HCT116 (cell line): ENCODE measurements around the gene NR2F2.

Experiments used
- ATF3 ChIP-seq: IDR thresholded peaks from 2 replicates; pipeline ENCODE4 v1.6.1; 2012
- CTCF ChIP-seq, 3 experiments: fragments of 200-600 bp in 1 of 3; sonication (generic) in 1 of 3; IDR thresholded peaks in 2 of 3; conservative IDR thresholded peaks in 1 of 3; 2 replicates each; pipeline ENCODE4 v1.5.1; 2012 to 2017; ENCODE audit warnings: low read depth in 2 of 3, low read length in 2 of 3, antibody characterized with exemption in 1 of 3, borderline replicate concordance in 1 of 3, control low read depth in 1 of 3, mild to moderate bottlenecking in 1 of 3, mixed read lengths in 1 of 3, mixed run types in 1 of 3, moderate library complexity in 1 of 3; ENCODE audit not compliant: insufficient read depth in 1 of 3
- POLR2AphosphoS5 ChIP-seq: IDR thresholded peaks from 2 replicates; pipeline ENCODE4 v1.6.1; 2011; ENCODE audit warnings: mild to moderate bottlenecking, low read depth, low read length, moderate library complexity
- REST ChIP-seq: IDR thresholded peaks from 2 replicates; pipeline ENCODE4 v1.6.1; 2012; ENCODE audit warnings: low read depth

GRCh38 chr15:96340348-96340597 is 9.8 kb downstream of the NR2F2 start:
- TF ChIP-seq REST (no peak), POLR2AphosphoS5 (no peak), ATF3 (no peak), CTCF (IDR thresholded peaks at IDR 0.05 in 2 of 3, conservative IDR thresholded peaks at IDR 0.05 in 1 of 3; ENCODE audit: borderline replicate concordance in 1 of 3, insufficient read depth in 1 of 3, low read depth in 2 of 3, low read length in 2 of 3) (no peak)
